HG03060 (cell line): ENCODE results near the gene EFCC1.

ENCODE experiments used
- ATAC-seq: cut with Tn5 transposase; IDR thresholded peaks from one replicate; pipeline ENCODE4 v1.9.1; 2021; ENCODE audit warnings: low read depth, moderate number of reproducible peaks; ENCODE audit not compliant: unreplicated experiment

Gene EFCC1

GRCh38 chr3:128994173-128994512 lies 7.0 kb upstream of the EFCC1 start:
- ATAC-seq: no peak

- no peak for ATAC-seq
Measured at GRCh38 chr3:128994581-128995546, 6.2 kb upstream of the EFCC1 start.

GRCh38 chr3:128995737-128996136 lies 5.4 kb upstream of the EFCC1 start:
- no peak for ATAC-seq

- no peak for ATAC-seq
Measured at GRCh38 chr3:128996200-128996599, 4.9 kb upstream of the EFCC1 start.

GRCh38 chr3:128996726-128997125 lies 4.4 kb upstream of the EFCC1 start:
- ATAC-seq: no peak

- ATAC-seq: no peak
Measured at GRCh38 chr3:128997486-128998133, 3.5 kb upstream of the EFCC1 start.

GRCh38 chr3:128998561-128998960 lies 2.5 kb upstream of the EFCC1 start:
- ATAC-seq: no peak

- ATAC-seq: no peak
Measured at GRCh38 chr3:128999102-128999501, 2.0 kb upstream of the EFCC1 start.

GRCh38 chr3:129000742-129001100 lies 383 bp upstream of the EFCC1 start:
- ATAC-seq: no peak

GRCh38 chr3:129001806-129002572 lies 885 bp downstream of the EFCC1 start:
- ATAC-seq: no peak

- no peak for ATAC-seq
Measured at GRCh38 chr3:129002573-129003569, 1.8 kb downstream of the EFCC1 start.

- no peak for ATAC-seq
Measured at GRCh38 chr3:129003578-129004112, 2.5 kb downstream of the EFCC1 start.

GRCh38 chr3:129004639-129005295 lies 3.7 kb downstream of the EFCC1 start:
- no peak for ATAC-seq

- no peak for ATAC-seq
Measured at GRCh38 chr3:129005526-129006303, 4.6 kb downstream of the EFCC1 start.

- ATAC-seq: no peak
Measured at GRCh38 chr3:129006864-129007263, 5.8 kb downstream of the EFCC1 start.

GRCh38 chr3:129007792-129008191 lies 6.7 kb downstream of the EFCC1 start:
- ATAC-seq: no peak

- ATAC-seq: no peak
Measured at GRCh38 chr3:129009266-129009665, 8.2 kb downstream of the EFCC1 start.

GRCh38 chr3:129010310-129010956 lies 9.3 kb downstream of the EFCC1 start:
- no peak for ATAC-seq
